T follicular helper cell (primary cell): ENCODE measurements around the gene BEST3.

ENCODE experiments used
- DNase-seq: peaks from one replicate; pipeline ENCODE4 v3.0.0-alpha.2; 2020; ENCODE audit warnings: low read depth
- total RNA-seq, 2 experiments: gene quantifications; one replicate each; lab custom pipeline; 2026; lab: John Stamatoyannopoulos, UW

BEST3 gene
- total RNA-seq = 0 reads per million in 2 experiments

GRCh38 chr12:69698769-69699540, at the start of gene BEST3:
Gene BEST3, minus strand, starts transcription at chr12:69699303. Its CDS starts 1,505 bp downstream, at chr12:69697798.
- DNase-seq = no peak

GRCh38 chr12:69744109-69744508, 45.0 kb upstream of the BEST3 start:
- DNase-seq = no peak

GRCh38 chr12:69739287-69740191, 40.4 kb upstream of the BEST3 start:
- DNase-seq = peak; percentile 64

GRCh38 chr12:69738351-69739286, 39.5 kb upstream of the BEST3 start, which contains the start of gene RAB3IP:
Gene RAB3IP, plus strand, starts transcription at chr12:69738860. Its CDS starts 16,549 bp downstream, at chr12:69755409.
- peak; percentile 90 for DNase-seq

GRCh38 chr12:69733638-69734037, 34.5 kb upstream of the BEST3 start:
- DNase-seq = no peak

- DNase-seq = no peak
Measured at GRCh38 chr12:69732088-69732487, 33.0 kb upstream of the BEST3 start.

- no peak for DNase-seq
Measured at GRCh38 chr12:69726922-69727321, 27.8 kb upstream of the BEST3 start.

GRCh38 chr12:69720750-69721149, 21.6 kb upstream of the BEST3 start:
- no peak for DNase-seq

GRCh38 chr12:69719336-69720316, 20.5 kb upstream of the BEST3 start:
- DNase-seq = no peak

GRCh38 chr12:69714542-69714941, 15.4 kb upstream of the BEST3 start:
- DNase-seq = no peak

GRCh38 chr12:69712826-69713225, 13.7 kb upstream of the BEST3 start:
- DNase-seq = no peak

GRCh38 chr12:69708649-69709048, 9.5 kb upstream of the BEST3 start:
- DNase-seq = no peak

- no peak for DNase-seq
Measured at GRCh38 chr12:69704357-69704756, 5.3 kb upstream of the BEST3 start.

- DNase-seq = no peak
Measured at GRCh38 chr12:69703146-69703642, 4.1 kb upstream of the BEST3 start.

- no peak for DNase-seq
Measured at GRCh38 chr12:69701826-69702225, 2.7 kb upstream of the BEST3 start.

- DNase-seq = no peak
Measured at GRCh38 chr12:69698054-69698453, 1.0 kb downstream of the BEST3 start.

GRCh38 chr12:69694123-69694522, 5.0 kb downstream of the BEST3 start:
- DNase-seq = no peak

- no peak for DNase-seq
Measured at GRCh38 chr12:69689638-69690037, 9.5 kb downstream of the BEST3 start.

GRCh38 chr12:69688471-69689427, 10.4 kb downstream of the BEST3 start:
- no peak for DNase-seq
